ENCODE results near the gene LSG1. TPM values are rescaled to one million over a fixed set of nuclear protein-coding genes. Genes with fewer than 3 reads are reported as not detected.

LSG1 gene
- total RNA-seq, 1 experiment from 2014 or later: 81.3 TPM

DNA sequence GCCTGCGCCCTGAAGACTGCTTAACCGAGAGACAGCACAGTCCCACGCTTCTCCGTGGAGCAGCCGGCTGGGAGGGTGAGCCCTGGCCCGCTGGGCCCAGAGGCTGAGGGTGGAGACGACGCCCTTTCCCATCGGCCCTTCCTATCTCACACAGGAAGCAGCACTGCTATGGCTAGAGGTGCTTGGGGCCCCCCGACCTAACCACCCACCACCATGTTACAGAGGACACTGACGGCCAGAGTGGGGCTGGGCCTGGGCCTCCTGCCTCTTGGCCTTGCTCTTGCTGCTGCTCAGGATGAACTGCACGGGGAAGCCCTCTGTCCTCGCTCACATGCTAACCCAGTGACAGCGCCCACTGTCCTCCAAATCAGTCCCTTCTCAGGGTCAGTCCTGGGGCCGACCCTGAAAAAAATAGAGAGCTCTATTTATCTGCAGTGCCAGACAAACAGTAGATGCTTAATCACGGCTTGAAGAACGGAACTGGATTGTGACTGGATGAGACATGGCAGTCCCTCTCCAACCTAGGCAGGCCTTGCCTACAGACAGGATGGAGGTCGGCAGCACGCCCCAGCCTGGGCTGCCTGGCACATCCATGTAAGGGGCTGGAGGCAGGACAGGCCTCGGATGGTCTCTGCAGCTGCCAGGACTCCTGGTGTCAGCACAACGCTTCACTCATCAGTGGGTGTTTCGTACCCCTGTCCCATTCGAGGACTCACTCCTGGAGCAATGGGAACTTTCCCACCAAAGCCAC is 53.0 kb downstream of the LSG1 start:
- no peaks in the 10 kb centered on the region for H3K4me1 ChIP-seq (ENCODE audit: insufficient read depth, low read length, poor library complexity, severe bottlenecking)
- CTCF ChIA-PET: no interaction called here
- POLR2A ChIA-PET (ENCODE audit: low non-redundant PET): no interaction called here
- no peak for DNase-seq (ENCODE audit: low spot score)
- TF ChIP-seq EZH2 (IDR thresholded peaks at IDR 0.05; ENCODE audit: borderline replicate concordance, low read depth, low read length, poor library complexity, severe bottlenecking) (no peak), CTCF (conservative IDR thresholded peaks at IDR 0.05; ENCODE audit: low read depth, low read length) (no peak)
- no peaks in the 10 kb centered on the region for H3K9me3 ChIP-seq (ENCODE audit: low read depth, low read length, poor library complexity, severe bottlenecking)
- no TSS peak for BruUV-seq (replicated peaks)
- H3K36me3 ChIP-seq (ENCODE audit: insufficient read depth, low read length, poor library complexity, severe bottlenecking): no peaks in the 10 kb centered on the region
- H3K4me3 ChIP-seq (ENCODE audit: low read depth, low read length, poor library complexity, severe bottlenecking): no peak overlapping the region
- intact Hi-C loops (cut with micrococcal nuclease; ENCODE audit: unreplicated experiment): no loop called here
- no peaks in the 10 kb centered on the region for H3K27me3 ChIP-seq (replicated peaks; ENCODE audit: insufficient read depth, low read depth, low read length, poor library complexity)
- no peak overlapping the region for H3K27ac ChIP-seq (ENCODE audit: low read depth, low read length, poor library complexity, severe bottlenecking)

- Histone ChIP-seq H3K27ac (ENCODE audit: low read depth, low read length, poor library complexity, severe bottlenecking) (no peak overlapping the region), H3K4me3 (ENCODE audit: low read depth, low read length, poor library complexity, severe bottlenecking) (no peak overlapping the region), H3K36me3 (ENCODE audit: insufficient read depth, low read length, poor library complexity, severe bottlenecking) (no peaks in the 10 kb centered on the region), H3K27me3 (replicated peaks; ENCODE audit: insufficient read depth, low read depth, low read length, poor library complexity) (no peaks in the 10 kb centered on the region), H3K9me3 (ENCODE audit: low read depth, low read length, poor library complexity, severe bottlenecking) (no peaks in the 10 kb centered on the region), H3K4me1 (ENCODE audit: insufficient read depth, low read length, poor library complexity, severe bottlenecking) (no peaks in the 10 kb centered on the region)
- CTCF ChIA-PET: interaction anchor here (0.7 kb wide), 1 partner anchor 43 kb away, joined by 3 read pairs; no protein-coding TSS in a partner anchor
- intact Hi-C loops (cut with micrococcal nuclease; ENCODE audit: unreplicated experiment): no loop called here
- no peak for DNase-seq (ENCODE audit: low spot score)
- POLR2A ChIA-PET (ENCODE audit: low non-redundant PET): no interaction called here
- TF ChIP-seq CTCF (conservative IDR thresholded peaks at IDR 0.05; ENCODE audit: low read depth, low read length) (no peak), EZH2 (IDR thresholded peaks at IDR 0.05; ENCODE audit: borderline replicate concordance, low read depth, low read length, poor library complexity, severe bottlenecking) (no peak)
- no TSS peak for BruUV-seq (replicated peaks)
These were observed 54.2 kb downstream of the LSG1 start for GRCh38 chr3:194617827-194618226.

- H3K9me3 ChIP-seq (ENCODE audit: low read depth, low read length, poor library complexity, severe bottlenecking): no peaks in the 10 kb centered on the region
- no TSS peak for BruUV-seq (replicated peaks)
- H3K4me1 ChIP-seq (ENCODE audit: insufficient read depth, low read length, poor library complexity, severe bottlenecking): no peaks in the 10 kb centered on the region
- no peaks in the 10 kb centered on the region for H3K27me3 ChIP-seq (replicated peaks; ENCODE audit: insufficient read depth, low read depth, low read length, poor library complexity)
- H3K36me3 ChIP-seq (ENCODE audit: insufficient read depth, low read length, poor library complexity, severe bottlenecking): no peaks in the 10 kb centered on the region
- no peak for TF ChIP-seq EZH2 (IDR thresholded peaks at IDR 0.05; ENCODE audit: borderline replicate concordance, low read depth, low read length, poor library complexity, severe bottlenecking)
- no peak for TF ChIP-seq CTCF (conservative IDR thresholded peaks at IDR 0.05; ENCODE audit: low read depth, low read length)
- no peak overlapping the region for H3K27ac ChIP-seq (ENCODE audit: low read depth, low read length, poor library complexity, severe bottlenecking)
- no peak for DNase-seq (ENCODE audit: low spot score)
- no peak overlapping the region for H3K4me3 ChIP-seq (ENCODE audit: low read depth, low read length, poor library complexity, severe bottlenecking)
- ChIA-PET CTCF (no interaction called here), POLR2A (ENCODE audit: low non-redundant PET) (no interaction called here)
- intact Hi-C loops (cut with micrococcal nuclease; ENCODE audit: unreplicated experiment): no loop called here
These were observed 54.8 kb downstream of the LSG1 start for GRCh38 chr3:194617143-194617671.
